Neural cell (in vitro differentiated cells): ENCODE measurements around the gene FGFR4. TPM values are rescaled to one million over a fixed set of nuclear protein-coding genes. Genes with fewer than 3 reads are reported as not detected.

Experiments used
- H2AFZ ChIP-seq: fragments of 200-600, 300-800 bp; sonication (generic), shearing (Covaris generic); 2 replicates; pipeline ENCODE4 v1.6.0; 2014; ENCODE audit warnings: low read depth, mild to moderate bottlenecking, antibody characterized with exemption, low read length, moderate library complexity
- H3F3A ChIP-seq: fragments of 200-600 bp; shearing (Covaris generic); 2 replicates; pipeline ENCODE4 v1.6.1; 2016; ENCODE audit warnings: mild to moderate bottlenecking, moderate library complexity, mixed read lengths, antibody characterized with exemption, low read length; ENCODE audit not compliant: insufficient read depth, poor library complexity, severe bottlenecking
- H3K27ac ChIP-seq: fragments of 200-600, 300-800 bp; sonication (generic), shearing (Covaris generic); 2 replicates; pipeline ENCODE4 v1.5.1; 2014; ENCODE audit warnings: mild to moderate bottlenecking, low read length, moderate library complexity
- H3K27me3 ChIP-seq: fragments of 300-800, 200-600 bp; sonication (generic), shearing (Covaris generic); 2 replicates; pipeline ENCODE4 v1.6.0; 2014; ENCODE audit warnings: mild to moderate bottlenecking, low read depth, low read length, moderate library complexity; ENCODE audit not compliant: insufficient read depth
- H3K36me3 ChIP-seq: fragments of 300-800, 200-600 bp; sonication (generic), shearing (Covaris generic); 2 replicates; pipeline ENCODE4 v1.5.1; 2014; ENCODE audit warnings: mild to moderate bottlenecking, antibody characterized with exemption, low read length, moderate library complexity; ENCODE audit not compliant: insufficient read depth
- H3K4me2 ChIP-seq: fragments of 300-800, 200-600 bp; sonication (generic), shearing (Covaris generic); 2 replicates; pipeline ENCODE4 v1.6.0; 2014; ENCODE audit warnings: mild to moderate bottlenecking, low read length
- H3K4me3 ChIP-seq: fragments of 300-800, 200-600 bp; sonication (generic), shearing (Covaris generic); 2 replicates; pipeline ENCODE4 v1.5.1; 2014; ENCODE audit warnings: mild to moderate bottlenecking, low read length, moderate library complexity
- H3K79me2 ChIP-seq: fragments of 200-600 bp; shearing (Covaris generic); replicated peaks from 2 replicates; pipeline ENCODE4 v1.6.0; 2014; ENCODE audit warnings: mild to moderate bottlenecking, low read length, moderate library complexity; ENCODE audit not compliant: insufficient read depth
- H3K9ac ChIP-seq: fragments of 300-800, 200-600 bp; sonication (generic), shearing (Covaris generic); 2 replicates; pipeline ENCODE4 v1.6.1; 2016; ENCODE audit warnings: mild to moderate bottlenecking, low read length, mixed read lengths
- H3K9me2 ChIP-seq: fragments of 200-600 bp; shearing (Covaris generic); 2 replicates; pipeline ENCODE4 v1.6.1; 2016; ENCODE audit warnings: mild to moderate bottlenecking, low read length, mixed read lengths; ENCODE audit not compliant: insufficient read depth
- H3K9me3 ChIP-seq: fragments of 200-600, 300-800 bp; sonication (generic), shearing (Covaris generic); 2 replicates; pipeline ENCODE4 v1.6.1; 2016; ENCODE audit warnings: mild to moderate bottlenecking, mixed run types, low read length, moderate library complexity, mixed read lengths
- H4K20me1 ChIP-seq: fragments of 200-600 bp; shearing (Covaris generic); 2 replicates; pipeline ENCODE4 v1.6.1; 2016; ENCODE audit warnings: mild to moderate bottlenecking, mixed run types; ENCODE audit not compliant: insufficient read depth
- EP300 ChIP-seq: fragments of 450-650 bp; conservative IDR thresholded peaks from 2 replicates; pipeline ENCODE4 v1.6.1; 2014; ENCODE audit warnings: antibody characterized with exemption, mild to moderate bottlenecking, moderate library complexity; ENCODE audit not compliant: poor library complexity, severe bottlenecking
- EZH2 ChIP-seq: fragments of 200-600, 300-800 bp; shearing (Covaris generic), sonication (generic); IDR thresholded peaks from 2 replicates; pipeline ENCODE4 v1.6.1; 2014; ENCODE audit warnings: antibody characterized with exemption, low read length, borderline replicate concordance, mild to moderate bottlenecking; ENCODE audit not compliant: insufficient read depth, poor library complexity, severe bottlenecking
- MXI1 ChIP-seq: fragments of 450-650 bp; conservative IDR thresholded peaks from 2 replicates; pipeline ENCODE4 v1.6.1; 2014; ENCODE audit warnings: antibody characterized with exemption, mild to moderate bottlenecking; ENCODE audit not compliant: poor library complexity, severe bottlenecking
- POLR2AphosphoS5 ChIP-seq: IDR thresholded peaks from 2 replicates; pipeline ENCODE4 v1.6.1; 2012
- RAD21 ChIP-seq: fragments of 450-650 bp; conservative IDR thresholded peaks from 2 replicates; pipeline ENCODE4 v1.6.1; 2014; ENCODE audit warnings: antibody characterized with exemption, mild to moderate bottlenecking, moderate library complexity
- SMC3 ChIP-seq: fragments of 450-650 bp; conservative IDR thresholded peaks from 2 replicates; pipeline ENCODE4 v1.6.1; 2014; ENCODE audit warnings: antibody characterized with exemption, mild to moderate bottlenecking, moderate library complexity; ENCODE audit not compliant: poor library complexity
- TAF1 ChIP-seq: IDR thresholded peaks from 2 replicates; pipeline ENCODE4 v1.6.1; 2012; ENCODE audit warnings: low read depth
- polyA plus RNA-seq: library from polyadenylated mRNA; depleted of rRNA; stranded (reverse); fragments of >200 nt; gene quantifications from 2 replicates; pipeline ENCODE4 v1.2.3, GENCODE V29; 2014
- TF ChIP-seq, protein P1 (sequence below): fragments of 450-650 bp; IDR thresholded peaks from 2 replicates; pipeline ENCODE4 v1.5.1; 2014; ENCODE audit warnings: antibody characterized with exemption, mild to moderate bottlenecking, moderate library complexity; ENCODE audit not compliant: poor library complexity, severe bottlenecking
- TF ChIP-seq, protein P2 (sequence below): IDR thresholded peaks from 2 replicates; pipeline ENCODE4 v1.6.1; 2012; ENCODE audit warnings: borderline replicate concordance

The FGFR4 gene
- polyA plus RNA-seq, 1 donor from 2014 or later: 14.8 TPM

DNA sequence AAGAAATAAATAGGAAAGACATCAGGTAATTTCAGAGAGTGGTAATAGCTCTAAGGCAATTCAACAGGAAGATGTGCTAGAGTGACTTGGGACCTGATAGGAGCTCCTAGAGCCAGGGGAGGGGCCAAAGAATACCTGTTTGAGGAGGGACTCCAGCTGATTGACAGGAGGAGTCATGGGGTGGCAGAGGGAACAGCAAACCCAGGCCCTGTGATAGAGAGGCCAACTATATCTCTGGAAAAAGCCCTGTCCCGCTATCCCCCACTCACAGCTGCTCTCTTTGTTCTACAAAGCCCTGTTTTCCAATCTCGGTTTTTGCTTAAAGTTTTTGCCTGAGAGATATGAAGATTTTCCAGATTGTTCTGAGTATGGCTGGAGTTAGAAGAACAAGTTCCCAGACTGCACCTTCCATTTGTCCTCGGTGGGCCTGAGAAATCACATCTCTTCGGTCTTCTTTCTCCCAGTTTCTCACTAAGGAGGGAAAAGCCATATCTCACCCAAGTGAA is 37.8 kb downstream of the FGFR4 start:
- Histone ChIP-seq H3K36me3 (no peaks in the 10 kb centered on the region), H2AFZ (no peak overlapping the region), H3K79me2 (no peaks in the 10 kb centered on the region), H3K9me2 (no peaks in the 10 kb centered on the region), H3K9ac (no peak overlapping the region), H3K27me3 (no peaks in the 10 kb centered on the region), H3F3A (no peaks in the 10 kb centered on the region), H3K27ac (no peak overlapping the region), H3K9me3 (no peaks in the 10 kb centered on the region), H3K4me2 (no peak overlapping the region), H3K4me3 (no peak overlapping the region), H4K20me1 (no peaks in the 10 kb centered on the region)
- TF ChIP-seq SMC3 (no peak), RAD21 (no peak), EZH2 (no peak), TAF1 (no peak), POLR2AphosphoS5 (no peak), MXI1 (no peak), EP300 (no peak)
- TF ChIP-seq, protein P1, sequence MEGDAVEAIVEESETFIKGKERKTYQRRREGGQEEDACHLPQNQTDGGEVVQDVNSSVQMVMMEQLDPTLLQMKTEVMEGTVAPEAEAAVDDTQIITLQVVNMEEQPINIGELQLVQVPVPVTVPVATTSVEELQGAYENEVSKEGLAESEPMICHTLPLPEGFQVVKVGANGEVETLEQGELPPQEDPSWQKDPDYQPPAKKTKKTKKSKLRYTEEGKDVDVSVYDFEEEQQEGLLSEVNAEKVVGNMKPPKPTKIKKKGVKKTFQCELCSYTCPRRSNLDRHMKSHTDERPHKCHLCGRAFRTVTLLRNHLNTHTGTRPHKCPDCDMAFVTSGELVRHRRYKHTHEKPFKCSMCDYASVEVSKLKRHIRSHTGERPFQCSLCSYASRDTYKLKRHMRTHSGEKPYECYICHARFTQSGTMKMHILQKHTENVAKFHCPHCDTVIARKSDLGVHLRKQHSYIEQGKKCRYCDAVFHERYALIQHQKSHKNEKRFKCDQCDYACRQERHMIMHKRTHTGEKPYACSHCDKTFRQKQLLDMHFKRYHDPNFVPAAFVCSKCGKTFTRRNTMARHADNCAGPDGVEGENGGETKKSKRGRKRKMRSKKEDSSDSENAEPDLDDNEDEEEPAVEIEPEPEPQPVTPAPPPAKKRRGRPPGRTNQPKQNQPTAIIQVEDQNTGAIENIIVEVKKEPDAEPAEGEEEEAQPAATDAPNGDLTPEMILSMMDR: no peak
- TF ChIP-seq, protein P2, sequence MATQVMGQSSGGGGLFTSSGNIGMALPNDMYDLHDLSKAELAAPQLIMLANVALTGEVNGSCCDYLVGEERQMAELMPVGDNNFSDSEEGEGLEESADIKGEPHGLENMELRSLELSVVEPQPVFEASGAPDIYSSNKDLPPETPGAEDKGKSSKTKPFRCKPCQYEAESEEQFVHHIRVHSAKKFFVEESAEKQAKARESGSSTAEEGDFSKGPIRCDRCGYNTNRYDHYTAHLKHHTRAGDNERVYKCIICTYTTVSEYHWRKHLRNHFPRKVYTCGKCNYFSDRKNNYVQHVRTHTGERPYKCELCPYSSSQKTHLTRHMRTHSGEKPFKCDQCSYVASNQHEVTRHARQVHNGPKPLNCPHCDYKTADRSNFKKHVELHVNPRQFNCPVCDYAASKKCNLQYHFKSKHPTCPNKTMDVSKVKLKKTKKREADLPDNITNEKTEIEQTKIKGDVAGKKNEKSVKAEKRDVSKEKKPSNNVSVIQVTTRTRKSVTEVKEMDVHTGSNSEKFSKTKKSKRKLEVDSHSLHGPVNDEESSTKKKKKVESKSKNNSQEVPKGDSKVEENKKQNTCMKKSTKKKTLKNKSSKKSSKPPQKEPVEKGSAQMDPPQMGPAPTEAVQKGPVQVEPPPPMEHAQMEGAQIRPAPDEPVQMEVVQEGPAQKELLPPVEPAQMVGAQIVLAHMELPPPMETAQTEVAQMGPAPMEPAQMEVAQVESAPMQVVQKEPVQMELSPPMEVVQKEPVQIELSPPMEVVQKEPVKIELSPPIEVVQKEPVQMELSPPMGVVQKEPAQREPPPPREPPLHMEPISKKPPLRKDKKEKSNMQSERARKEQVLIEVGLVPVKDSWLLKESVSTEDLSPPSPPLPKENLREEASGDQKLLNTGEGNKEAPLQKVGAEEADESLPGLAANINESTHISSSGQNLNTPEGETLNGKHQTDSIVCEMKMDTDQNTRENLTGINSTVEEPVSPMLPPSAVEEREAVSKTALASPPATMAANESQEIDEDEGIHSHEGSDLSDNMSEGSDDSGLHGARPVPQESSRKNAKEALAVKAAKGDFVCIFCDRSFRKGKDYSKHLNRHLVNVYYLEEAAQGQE: no peak

DNA sequence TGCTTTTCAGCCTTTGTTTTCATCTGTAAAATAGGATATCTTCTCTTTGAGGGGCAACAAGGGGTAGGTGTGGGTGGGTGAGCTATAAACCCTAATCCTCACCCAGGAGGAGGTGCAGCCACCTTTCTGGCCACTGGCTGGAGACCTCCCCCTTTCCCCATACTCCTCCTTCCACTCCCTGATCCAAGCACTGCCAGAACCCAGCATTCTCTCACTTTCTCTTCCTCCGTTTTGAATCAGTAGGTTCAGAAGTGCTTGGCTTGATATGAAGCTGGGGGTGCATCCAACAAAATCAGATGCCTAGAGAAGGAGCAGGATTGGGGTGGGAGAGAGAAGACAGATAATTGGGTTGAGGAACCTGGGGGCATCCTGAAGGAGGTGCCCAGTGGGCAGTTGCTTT is 40.1 kb downstream of the FGFR4 start:
- Histone ChIP-seq H2AFZ (no peak overlapping the region), H3K27me3 (no peaks in the 10 kb centered on the region), H3F3A (no peaks in the 10 kb centered on the region), H3K9ac (no peak overlapping the region), H4K20me1 (no peaks in the 10 kb centered on the region), H3K79me2 (no peaks in the 10 kb centered on the region), H3K27ac (no peak overlapping the region), H3K9me2 (no peaks in the 10 kb centered on the region), H3K36me3 (no peaks in the 10 kb centered on the region), H3K4me2 (no peak overlapping the region), H3K9me3 (no peaks in the 10 kb centered on the region), H3K4me3 (no peak overlapping the region)
- no peak for TF ChIP-seq EZH2
- no peak for TF ChIP-seq MXI1
- TF ChIP-seq, protein P2: no peak
- TF ChIP-seq, protein P1: no peak
- no peak for TF ChIP-seq SMC3
- TF ChIP-seq POLR2AphosphoS5: no peak
- no peak for TF ChIP-seq EP300
- no peak for TF ChIP-seq RAD21
- TF ChIP-seq TAF1: no peak
